NCI-H1694 (cell line): ENCODE data around the gene ADAM30.
"Not testable (repeated sequence)": the region's sequence is repeated elsewhere in the genome, so short reads cannot be mapped to it uniquely, and the experiment has no call there.

Experiments used
- DNase-seq: peaks from one replicate; lab custom pipeline; 2025; lab: John Stamatoyannopoulos, UW

The ADAM30 gene

DNA sequence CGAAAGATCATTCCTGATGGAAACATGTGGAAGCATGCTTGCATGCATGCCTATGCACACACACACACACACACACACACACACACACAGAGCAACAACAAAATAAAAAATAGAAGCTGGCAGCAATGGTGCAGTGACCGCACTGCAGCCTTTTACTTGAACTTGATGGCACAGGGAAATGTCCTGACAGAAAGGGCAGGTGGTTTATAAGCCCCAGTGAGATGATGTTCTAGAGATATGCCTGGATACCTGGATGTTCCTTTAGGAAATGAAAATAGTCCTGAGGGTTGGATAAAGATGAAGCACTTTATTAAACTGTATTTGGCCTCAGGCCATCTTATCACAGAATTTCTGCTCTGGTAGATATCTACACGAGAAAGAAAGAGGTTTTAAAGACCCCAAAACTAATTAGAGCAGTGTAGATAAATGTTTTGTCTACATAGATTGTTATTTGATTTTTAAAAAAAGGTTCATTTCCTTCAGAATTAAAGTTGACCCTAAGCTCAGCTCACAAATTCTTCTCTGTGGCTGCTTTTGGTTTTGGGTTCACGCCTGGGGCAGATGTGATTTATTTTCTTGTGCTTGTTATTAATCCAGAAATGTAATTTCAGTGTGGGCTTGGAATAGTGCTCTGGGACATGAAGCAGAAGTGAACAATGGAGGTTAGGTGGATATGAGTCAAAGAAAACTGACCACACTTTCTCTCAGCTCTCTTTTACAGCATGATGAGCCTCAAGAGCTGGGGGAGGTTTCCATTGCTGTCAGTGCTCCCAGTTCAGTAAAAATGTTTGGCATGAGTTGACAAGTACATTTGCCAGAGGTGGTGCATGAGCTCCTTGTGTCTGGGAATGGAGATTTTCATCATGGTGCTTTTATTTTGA, 22.9 kb downstream of the ADAM30 start:
- DNase-seq: no peak

DNA sequence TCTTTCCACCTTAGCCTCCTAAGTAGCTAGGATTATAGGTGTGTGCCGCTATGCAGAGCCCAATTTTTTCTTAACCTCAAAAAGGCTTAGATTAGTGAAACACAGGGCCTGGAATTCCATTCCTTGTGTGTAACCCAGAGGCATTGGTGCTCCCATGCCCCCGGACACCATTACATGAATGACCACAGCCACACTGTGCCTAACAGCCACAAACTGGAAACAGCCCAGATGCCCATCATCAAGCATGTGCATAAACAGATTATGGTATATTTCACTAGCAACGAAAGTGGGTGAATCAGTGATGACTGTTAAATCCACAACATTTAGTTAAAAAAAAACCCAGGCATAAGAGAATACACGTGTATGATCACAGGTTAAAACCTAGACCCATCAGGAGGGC, 24.4 kb downstream of the ADAM30 start:
- DNase-seq: no peak

DNA sequence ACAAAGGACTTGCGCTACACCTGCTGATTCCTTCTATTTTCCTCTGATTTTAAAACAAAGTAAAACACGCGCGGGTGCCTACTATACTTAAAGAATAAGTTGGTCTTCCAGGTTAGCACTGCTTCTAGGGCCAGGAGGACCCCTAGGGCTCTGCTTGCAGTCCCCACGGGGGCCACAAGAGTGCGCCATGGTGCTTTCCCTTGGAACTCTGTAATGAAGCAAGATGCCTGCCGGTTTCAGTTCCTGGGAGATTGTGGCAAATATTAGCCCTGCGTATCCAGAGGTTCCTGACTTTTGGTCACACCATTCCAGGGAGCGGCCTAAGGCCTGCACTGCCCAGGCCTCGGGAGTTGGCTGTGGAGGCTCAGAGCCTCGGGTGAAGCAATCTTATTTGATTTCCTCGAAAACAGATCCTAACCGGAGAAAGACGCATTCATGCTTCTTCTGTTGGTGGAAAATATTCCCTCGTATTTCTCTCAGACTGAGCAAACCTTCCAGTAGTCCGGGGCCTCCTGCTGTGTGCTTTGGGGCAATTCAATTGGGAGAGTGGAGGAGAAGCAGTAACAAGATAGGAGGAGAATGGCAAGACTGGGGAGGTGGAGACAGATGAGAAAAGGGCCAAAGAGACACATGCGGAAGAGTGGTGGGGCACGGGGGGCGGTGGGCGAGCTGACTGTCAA, 25.3 kb downstream of the ADAM30 start:
- DNase-seq: peak; percentile 81

DNA sequence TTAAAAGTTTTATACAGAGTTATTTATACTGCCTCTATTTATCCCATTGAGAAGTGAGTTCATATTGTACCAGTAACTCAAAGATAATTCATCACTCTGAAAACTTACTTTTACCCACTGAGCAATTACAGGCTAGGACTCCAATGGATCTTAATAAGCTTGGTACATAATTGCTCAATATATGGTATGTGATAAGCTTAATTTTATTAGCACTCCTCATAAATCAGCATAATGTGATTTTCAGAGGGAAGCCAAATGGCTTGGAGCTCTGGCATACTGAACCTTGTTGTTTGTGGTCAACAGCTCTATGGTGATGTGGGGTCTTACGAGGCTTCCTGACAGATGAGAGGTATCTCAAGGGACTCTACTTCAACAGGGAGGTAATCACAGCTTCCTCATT, 26.3 kb downstream of the ADAM30 start:
- DNase-seq: no peak

DNA sequence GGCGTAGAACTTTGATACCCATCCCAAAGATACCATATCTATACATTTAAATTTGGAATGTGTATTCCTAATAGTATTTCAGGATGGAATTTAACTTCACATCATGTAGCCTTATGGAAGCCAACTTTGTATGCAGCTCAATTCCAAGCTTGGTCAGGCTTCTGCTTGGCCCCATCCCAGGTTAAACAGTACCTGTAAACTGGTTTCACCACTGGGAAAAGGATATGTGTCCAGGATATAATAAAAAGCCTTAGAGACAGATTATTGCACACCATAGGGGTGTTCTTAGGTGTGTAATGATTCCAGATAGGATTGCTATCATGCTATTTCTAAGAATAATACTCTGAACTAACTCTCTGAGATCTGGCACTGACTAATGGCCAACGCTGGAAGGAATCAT, 28.1 kb downstream of the ADAM30 start:
- DNase-seq: no peak

DNA sequence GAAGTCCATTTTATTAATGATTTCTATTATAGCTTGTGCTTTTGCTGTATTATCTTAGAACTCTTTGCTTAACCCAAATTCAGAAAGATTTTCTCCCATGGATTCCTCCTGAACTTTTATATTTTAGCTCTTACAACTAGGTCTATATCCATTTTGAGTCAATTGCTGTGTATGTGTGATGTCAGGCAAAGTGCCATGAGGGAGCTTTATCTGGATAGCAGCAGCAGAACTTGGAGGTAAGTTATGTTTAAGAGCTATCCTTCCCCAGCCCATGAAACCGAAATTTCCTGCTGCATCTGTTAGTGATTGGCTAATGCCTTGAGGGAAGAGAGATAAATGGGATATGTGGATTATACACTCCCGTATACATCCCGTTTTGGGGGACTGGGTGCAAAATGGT, 29.9 kb downstream of the ADAM30 start:
- no peak for DNase-seq

DNA sequence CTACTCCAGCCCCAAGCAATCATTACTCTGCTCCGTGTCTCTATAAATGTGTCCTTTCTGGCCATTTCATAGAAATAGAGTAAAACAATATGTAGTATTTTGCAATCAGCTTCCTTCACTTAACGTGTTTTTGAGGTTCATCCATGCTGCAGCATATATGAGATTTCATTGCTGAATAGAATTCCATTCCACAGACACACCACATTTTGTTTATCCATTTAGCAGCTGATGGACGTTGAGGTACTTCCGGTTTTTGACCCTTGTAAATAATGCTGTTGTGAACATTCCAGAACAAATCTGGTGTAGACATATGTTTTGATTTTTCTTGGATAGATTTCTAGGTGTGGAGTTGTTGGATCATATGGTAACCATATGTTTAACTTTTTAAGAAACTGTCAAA, 30.7 kb downstream of the ADAM30 start:
- DNase-seq: no peak

DNA sequence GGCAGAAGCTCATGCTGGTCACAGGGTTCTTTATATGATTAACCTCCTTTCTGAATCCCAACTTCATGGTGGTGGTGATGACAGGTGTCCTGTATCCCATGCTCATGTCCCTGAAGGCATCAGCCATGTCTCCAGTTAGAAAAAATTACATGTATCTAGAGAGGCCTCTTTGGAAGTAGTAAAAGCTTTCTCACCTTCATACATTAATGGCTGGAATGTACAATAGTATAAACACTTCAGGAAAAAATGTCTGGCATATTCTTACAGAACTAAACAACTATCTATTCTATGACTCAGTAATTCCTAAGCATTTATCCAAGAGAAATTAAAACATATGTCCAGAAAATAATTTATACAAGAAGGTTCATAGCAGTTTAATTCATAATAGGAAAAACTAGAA, 34.0 kb downstream of the ADAM30 start:
- no peak for DNase-seq

DNA sequence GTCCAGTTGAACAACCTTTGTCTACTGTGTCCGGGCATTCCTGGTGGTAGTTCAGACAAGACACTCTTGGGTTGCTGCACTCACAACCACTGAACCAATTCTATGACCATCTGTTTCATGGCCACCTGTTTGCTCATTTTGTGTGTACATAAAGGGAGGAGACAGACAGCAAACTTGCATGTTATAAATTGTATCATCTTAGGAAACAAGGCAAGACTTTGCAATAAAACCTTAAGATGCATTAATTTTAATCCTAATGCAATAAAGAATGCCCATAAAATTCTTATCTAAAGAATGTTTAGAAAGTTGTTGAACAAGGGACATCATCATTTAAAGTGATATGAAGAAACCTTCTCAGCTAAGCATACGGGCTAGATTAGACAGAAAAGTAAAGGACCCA, 34.8 kb downstream of the ADAM30 start:
- DNase-seq: peak; percentile 5

DNA sequence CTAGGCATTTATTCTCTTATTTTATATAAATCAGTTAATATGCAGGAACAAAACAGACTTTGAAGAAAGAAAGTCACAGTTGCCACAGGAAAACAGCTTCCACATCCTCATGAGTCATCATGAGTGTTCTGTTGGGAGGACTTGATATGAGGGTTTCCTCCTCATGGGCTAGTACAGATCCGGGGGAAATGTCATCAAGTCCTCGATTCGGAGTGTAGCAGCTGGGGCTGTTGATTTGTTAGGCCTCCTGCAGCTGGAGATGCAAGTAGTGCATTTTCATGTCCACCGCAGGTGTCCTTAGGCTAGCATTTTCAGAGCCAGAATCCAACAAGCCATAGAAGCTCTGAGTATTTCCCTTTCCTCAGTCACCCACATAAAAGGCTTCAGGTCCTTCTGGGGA, 36.7 kb downstream of the ADAM30 start:
- no peak for DNase-seq

DNA sequence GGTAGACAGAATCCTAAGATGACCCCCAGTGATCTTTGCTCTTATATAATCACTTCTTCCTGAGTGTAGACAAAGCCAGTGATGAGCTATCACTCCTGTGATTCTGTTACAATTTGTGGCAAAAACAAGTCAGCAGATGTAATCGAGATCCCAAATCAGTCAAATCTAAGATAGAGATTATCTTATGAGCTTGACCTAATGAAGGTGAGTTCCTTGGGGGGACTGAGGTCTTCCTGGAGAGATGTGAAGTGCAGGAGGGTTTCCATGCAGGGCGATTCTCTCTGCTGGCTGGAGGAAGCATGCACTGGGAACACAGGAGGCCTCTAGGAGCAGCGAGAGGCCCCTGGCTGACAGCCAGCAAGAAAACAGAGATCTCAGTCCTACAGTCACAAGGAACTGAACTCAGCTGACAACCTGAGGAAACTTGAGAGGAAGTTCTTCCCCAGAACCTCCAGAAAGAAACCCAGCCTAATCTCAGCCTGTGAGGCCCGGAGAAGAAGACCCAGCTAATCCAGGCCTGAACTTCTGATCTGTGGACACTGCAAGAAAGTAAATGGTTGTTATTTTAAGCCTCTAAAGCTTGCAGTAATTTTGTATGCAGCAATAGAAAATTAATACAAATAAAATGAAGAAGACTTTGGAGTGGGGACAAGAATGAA, 37.6 kb downstream of the ADAM30 start:
- not testable (repeated sequence) for DNase-seq

DNA sequence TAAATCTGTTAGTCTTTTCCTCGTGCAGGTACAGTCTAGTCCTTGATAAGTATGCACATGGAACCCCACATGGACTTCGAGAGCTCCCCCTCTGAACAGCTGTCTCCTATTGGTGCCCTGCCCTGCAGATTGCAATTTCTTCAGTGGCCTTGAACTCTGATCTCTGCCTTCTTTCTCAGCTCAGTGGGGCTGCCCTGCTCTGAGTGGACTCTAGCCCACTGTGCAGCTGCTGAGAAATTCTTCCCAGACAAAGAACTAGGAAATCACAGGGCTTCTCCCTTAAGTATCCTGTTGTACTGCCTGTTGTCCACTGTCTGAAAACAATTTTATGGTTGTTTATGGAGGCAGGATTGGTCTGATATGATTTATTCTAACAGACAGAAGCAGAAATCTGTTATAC, 38.2 kb downstream of the ADAM30 start:
- no peak for DNase-seq

DNA sequence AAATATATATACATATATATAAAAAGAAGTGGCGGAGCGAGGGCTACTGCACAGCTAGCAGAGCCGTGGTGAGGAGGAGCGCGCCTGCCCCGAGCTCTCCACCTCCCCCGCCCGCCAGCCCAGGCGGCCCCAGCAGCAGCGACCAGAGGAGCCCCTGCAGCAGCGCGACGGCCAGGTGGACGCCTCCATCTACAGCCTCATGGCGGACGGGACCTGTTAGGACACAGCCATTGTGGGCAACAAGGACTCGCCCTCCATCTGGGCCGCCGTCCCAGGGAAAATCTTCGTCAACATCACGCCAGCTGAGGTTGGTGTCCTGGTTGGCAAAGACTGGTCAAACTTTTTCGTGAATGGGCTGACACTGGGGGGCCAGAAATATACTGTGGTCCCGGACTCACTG, 43.2 kb downstream of the ADAM30 start:
- DNase-seq: no peak

DNA sequence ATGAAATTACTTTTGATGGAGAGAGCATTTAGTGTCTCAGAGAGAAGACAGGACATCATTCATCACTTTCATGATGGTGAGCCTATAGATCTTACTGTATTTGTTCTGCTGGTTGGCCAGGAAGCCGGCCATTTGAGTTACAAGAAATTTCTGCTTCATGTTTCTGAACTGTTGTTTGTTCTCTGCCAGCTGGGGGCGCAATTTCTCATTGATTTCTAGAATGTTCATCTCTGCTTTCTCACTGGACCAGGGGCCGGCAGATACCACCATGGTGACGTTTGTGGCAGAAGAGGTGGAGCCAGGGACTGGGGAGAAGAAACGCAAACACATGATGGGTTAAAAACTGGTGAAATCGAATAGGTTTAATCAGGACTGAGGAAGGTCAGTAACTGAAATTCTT, 52.1 kb downstream of the ADAM30 start:
- DNase-seq: not testable (repeated sequence)
